Measurements from ENCODE around the gene GRIK4. TPM values are rescaled to one million over a fixed set of nuclear protein-coding genes. Genes with fewer than 3 reads are reported as not detected.

Gene GRIK4
- total RNA-seq, 6 experiments from 2014 or later = 0.07 to 0.11 TPM; not detected in 4

- Histone ChIP-seq H3K36me3 (no peaks in the 10 kb centered on the region), H3K4me1 (no peaks in the 10 kb centered on the region), H3K27me3 (no peaks in the 10 kb centered on the region), H3K9me3 (no peaks in the 10 kb centered on the region), H3K4me3 (no peak overlapping the region), H3K27ac (no peak overlapping the region)
- no peak for ATAC-seq
- 75% methylated on average over 3 of the region's 3 CpGs for WGBS (ENCODE audit: insufficient coverage, low coverage, low lambda C conversion rate, missing lambda C conversion rate)
- peak in 1 of 3 donors; percentile 17 for DNase-seq
- TF ChIP-seq CTCF (IDR thresholded peaks at IDR 0.05) = no peak
- no peak for TF ChIP-seq POLR2A (IDR thresholded peaks at IDR 0.05)
- intact Hi-C loops (cut with DNase I) = no loop called here
Measured at GRCh38 chr11:120522736-120523135, 11.2 kb downstream of the GRIK4 start.

GRCh38 chr11:120523196-120523595, 11.6 kb downstream of the GRIK4 start:
- peak in 1 of 3 donors; percentile 16 for DNase-seq
- peak in 2 of 4 donors; percentile 71 to 83 for ATAC-seq
- H3K27ac ChIP-seq = no peak overlapping the region
- 13% methylated on average over 10 of the region's 12 CpGs for WGBS (ENCODE audit: insufficient coverage, low coverage, low lambda C conversion rate, missing lambda C conversion rate)
- TF ChIP-seq CTCF (IDR thresholded peaks at IDR 0.05) (no peak), POLR2A (IDR thresholded peaks at IDR 0.05) (no peak)
- H3K4me1 ChIP-seq = no peaks in the 10 kb centered on the region
- no peaks in the 10 kb centered on the region for H3K27me3 ChIP-seq
- H3K9me3 ChIP-seq = no peaks in the 10 kb centered on the region
- no peak overlapping the region for H3K4me3 ChIP-seq
- intact Hi-C loops (cut with DNase I) = no loop called here
- H3K36me3 ChIP-seq = no peaks in the 10 kb centered on the region

GRCh38 chr11:120524536-120525085, 13.1 kb downstream of the GRIK4 start:
- 60% methylated on average over 1 of the region's 9 CpGs for WGBS (ENCODE audit: insufficient coverage, low coverage, low lambda C conversion rate, missing lambda C conversion rate)
- intact Hi-C loops (cut with DNase I) = no loop called here
- no peaks in the 10 kb centered on the region for H3K9me3 ChIP-seq
- no peak for TF ChIP-seq POLR2A (IDR thresholded peaks at IDR 0.05)
- TF ChIP-seq CTCF (IDR thresholded peaks at IDR 0.05) = no peak
- no peak overlapping the region for H3K27ac ChIP-seq
- no peaks in the 10 kb centered on the region for H3K27me3 ChIP-seq
- H3K36me3 ChIP-seq = no peaks in the 10 kb centered on the region
- H3K4me3 ChIP-seq = no peak overlapping the region
- H3K4me1 ChIP-seq = no peaks in the 10 kb centered on the region
- peak in 1 of 3 donors; percentile 23 for DNase-seq
- ATAC-seq = no peak

GRCh38 chr11:120525261-120526171, 14.0 kb downstream of the GRIK4 start:
- Histone ChIP-seq H3K36me3 (no peaks in the 10 kb centered on the region), H3K27ac (no peak overlapping the region), H3K9me3 (no peaks in the 10 kb centered on the region), H3K4me1 (no peaks in the 10 kb centered on the region), H3K4me3 (no peak overlapping the region), H3K27me3 (no peaks in the 10 kb centered on the region)
- DNase-seq = peak in 1 of 3 donors; percentile 14
- no peak for ATAC-seq
- no peak for TF ChIP-seq CTCF (IDR thresholded peaks at IDR 0.05)
- no peak for TF ChIP-seq POLR2A (IDR thresholded peaks at IDR 0.05)
- 59% methylated on average over 5 of the region's 16 CpGs for whole genome bisulfite sequencing (ENCODE audit: insufficient coverage, low coverage, low lambda C conversion rate, missing lambda C conversion rate)
- intact Hi-C loops (cut with DNase I) = no loop called here
